AG09309 (cell line): ENCODE results near the gene EFR3B.
"Not testable (repeated sequence)": the region's sequence is repeated elsewhere in the genome, so short reads cannot be mapped to it uniquely, and the experiment has no call there.

Experiments used
- DNase-seq: peaks from one replicate; pipeline ENCODE4 v3.0.0-alpha.2; 2010; ENCODE audit warnings: low read depth
- H3K4me3 ChIP-seq: 2 replicates; pipeline ENCODE4 v1.5.1; 2011; ENCODE audit warnings: mild to moderate bottlenecking, low read depth, low read length, moderate library complexity; ENCODE audit not compliant: control insufficient read depth
- CTCF ChIP-seq: IDR thresholded peaks from 2 replicates; pipeline ENCODE4 v1.5.1; 2011; ENCODE audit warnings: mild to moderate bottlenecking, low read depth, low read length, inconsistent platforms; ENCODE audit not compliant: insufficient read depth, control insufficient read depth; ENCODE audit errors: missing control alignments

The EFR3B gene

DNA sequence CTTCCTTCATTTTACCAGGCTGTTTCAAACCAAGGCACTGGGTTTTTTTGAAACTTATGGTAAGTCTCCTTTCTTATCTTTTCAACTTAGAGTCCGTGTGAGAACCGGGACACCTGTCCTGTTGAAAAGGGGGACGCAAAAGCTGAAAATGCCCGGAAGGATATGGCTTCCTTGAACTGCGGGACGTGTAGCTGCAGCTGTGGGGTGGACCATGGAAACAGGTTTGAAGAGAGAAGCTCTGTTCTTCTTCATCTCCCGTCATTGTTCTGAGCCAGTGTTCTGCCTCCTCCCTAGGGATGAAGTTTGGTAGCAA lies 40.6 kb upstream of the EFR3B start:
- no peak overlapping the region for H3K4me3 ChIP-seq
- no peak for TF ChIP-seq CTCF
- DNase-seq = no peak

GRCh38 chr2:25002066-25002465 lies 39.8 kb upstream of the EFR3B start:
- no peak for DNase-seq
- no peak overlapping the region for H3K4me3 ChIP-seq
- TF ChIP-seq CTCF = no peak

DNA sequence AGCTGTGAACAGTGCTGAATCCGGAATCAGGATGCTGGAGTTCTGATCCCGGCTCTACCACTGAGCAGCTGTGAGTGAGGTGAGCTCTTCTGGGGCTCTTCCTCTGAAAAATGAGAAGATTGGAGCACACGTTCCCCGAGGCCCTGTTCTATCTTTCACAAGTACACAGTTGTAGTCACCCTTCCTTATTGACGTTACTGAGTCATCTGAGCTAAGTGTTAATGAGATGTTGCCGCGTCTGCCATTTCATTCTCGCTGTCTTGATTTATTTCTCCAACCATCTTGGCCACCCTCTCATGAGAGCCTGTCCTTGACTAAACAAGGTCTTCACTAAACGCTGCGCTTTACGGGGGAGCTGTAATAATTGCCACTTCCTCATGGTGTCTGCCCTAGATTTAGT lies 31.9 kb upstream of the EFR3B start:
- H3K4me3 ChIP-seq = no peak overlapping the region
- no peak for TF ChIP-seq CTCF
- no peak for DNase-seq

GRCh38 chr2:25011342-25011741 lies 30.5 kb upstream of the EFR3B start:
- H3K4me3 ChIP-seq, DNase-seq: not testable (repeated sequence)

DNA sequence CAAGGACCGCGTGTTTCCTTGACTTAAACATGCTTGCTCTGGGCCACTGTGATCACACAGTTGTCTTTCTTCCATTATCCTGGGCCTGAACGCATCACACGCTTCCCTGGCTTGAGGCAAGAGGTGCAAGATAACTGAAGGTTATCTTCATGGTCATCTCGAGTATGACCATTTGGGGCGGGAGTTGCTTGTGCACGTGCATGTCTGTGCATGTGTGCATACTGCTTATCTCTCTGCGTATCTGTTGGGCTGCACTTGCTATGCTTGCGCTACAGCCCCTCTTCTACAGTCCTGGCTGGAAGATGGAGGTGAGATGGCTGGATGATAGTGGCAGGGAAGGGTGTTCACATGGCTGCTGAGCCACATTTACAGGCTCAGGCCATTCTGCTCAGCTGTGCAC lies 27.2 kb upstream of the EFR3B start:
- H3K4me3 ChIP-seq = no peak overlapping the region
- no peak for DNase-seq
- no peak for TF ChIP-seq CTCF

GRCh38 chr2:25018681-25019080 lies 23.2 kb upstream of the EFR3B start:
- no peak overlapping the region for H3K4me3 ChIP-seq
- no peak for TF ChIP-seq CTCF
- DNase-seq = no peak

DNA sequence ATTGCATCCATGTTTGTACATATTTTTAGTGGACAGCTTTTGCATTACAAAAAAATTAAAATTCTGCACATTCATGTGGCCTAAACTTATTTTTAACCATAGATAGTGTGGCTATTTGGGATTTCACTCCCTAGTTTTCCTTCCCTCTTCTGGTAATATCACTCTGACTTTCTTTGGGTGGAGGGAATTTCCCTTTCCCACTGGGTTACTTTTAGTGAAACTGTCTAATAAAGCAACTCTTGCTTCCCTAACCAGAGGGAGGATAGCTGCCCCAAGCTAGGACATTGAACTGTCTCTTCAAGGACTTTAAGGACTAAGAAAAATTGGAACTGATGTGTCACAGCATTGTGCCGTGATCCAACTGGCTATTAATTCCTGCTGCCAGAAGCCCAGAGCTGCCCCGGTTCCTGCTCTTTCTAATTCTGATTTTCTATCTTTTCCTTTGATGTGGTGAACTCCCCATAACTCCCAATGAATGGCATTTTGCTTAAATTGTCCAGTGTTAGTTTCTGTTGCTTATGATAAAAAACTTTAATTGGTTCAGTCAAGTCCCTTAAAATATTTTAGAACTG lies 20.0 kb upstream of the EFR3B start:
- no peak for DNase-seq
- no peak for TF ChIP-seq CTCF
- H3K4me3 ChIP-seq = no peak overlapping the region
